Measurements from ENCODE around the gene DPEP2.

GRCh38 chr16:68015681-68016080, 16.4 kb upstream of the DPEP2 start, which contains the start of gene DPEP2NB:
- TF ChIP-seq, protein P1, sequence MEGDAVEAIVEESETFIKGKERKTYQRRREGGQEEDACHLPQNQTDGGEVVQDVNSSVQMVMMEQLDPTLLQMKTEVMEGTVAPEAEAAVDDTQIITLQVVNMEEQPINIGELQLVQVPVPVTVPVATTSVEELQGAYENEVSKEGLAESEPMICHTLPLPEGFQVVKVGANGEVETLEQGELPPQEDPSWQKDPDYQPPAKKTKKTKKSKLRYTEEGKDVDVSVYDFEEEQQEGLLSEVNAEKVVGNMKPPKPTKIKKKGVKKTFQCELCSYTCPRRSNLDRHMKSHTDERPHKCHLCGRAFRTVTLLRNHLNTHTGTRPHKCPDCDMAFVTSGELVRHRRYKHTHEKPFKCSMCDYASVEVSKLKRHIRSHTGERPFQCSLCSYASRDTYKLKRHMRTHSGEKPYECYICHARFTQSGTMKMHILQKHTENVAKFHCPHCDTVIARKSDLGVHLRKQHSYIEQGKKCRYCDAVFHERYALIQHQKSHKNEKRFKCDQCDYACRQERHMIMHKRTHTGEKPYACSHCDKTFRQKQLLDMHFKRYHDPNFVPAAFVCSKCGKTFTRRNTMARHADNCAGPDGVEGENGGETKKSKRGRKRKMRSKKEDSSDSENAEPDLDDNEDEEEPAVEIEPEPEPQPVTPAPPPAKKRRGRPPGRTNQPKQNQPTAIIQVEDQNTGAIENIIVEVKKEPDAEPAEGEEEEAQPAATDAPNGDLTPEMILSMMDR (IDR thresholded peaks at IDR 0.05): no peak
- TF ChIP-seq EP300 (IDR thresholded peaks at IDR 0.05): no peak

All from stomach (tissue), 4 donors.